ENCODE data around the gene SDC1.

SDC1 gene

GRCh38 chr2:20180676-20181648 is 44.0 kb downstream of the SDC1 start:
- no peak for DNase-seq
- H3K36me3 ChIP-seq (ENCODE audit: insufficient read depth, low read length): no peaks in the 10 kb centered on the region
- H3K27me3 ChIP-seq (ENCODE audit: insufficient read depth, low read length, poor library complexity): peaks cover 9% of the 10 kb centered on the region
- no peak overlapping the region for H3K4me3 ChIP-seq (ENCODE audit: low read depth in 1 of 2, low read length in 2 of 2)
- no peak overlapping the region for H2AFZ ChIP-seq (ENCODE audit: low read depth, low read length)
- no peaks in the 10 kb centered on the region for H3K79me2 ChIP-seq (ENCODE audit: insufficient read depth, low read length)
- H3K27ac ChIP-seq (ENCODE audit: low read length): no peak overlapping the region
- no peak for ATAC-seq (ENCODE audit: insufficient read depth, low read depth)
- H3K9me3 ChIP-seq (ENCODE audit: insufficient read depth, low read length, severe bottlenecking): no peaks in the 10 kb centered on the region
- H3K9ac ChIP-seq (ENCODE audit: low read depth, low read length): no peak overlapping the region
- TF ChIP-seq CTCF (IDR thresholded peaks at IDR 0.05; ENCODE audit: borderline replicate concordance, extremely low read depth, low read length, poor library complexity, severe bottlenecking) (no peak), EZH2 (IDR thresholded peaks at IDR 0.05; ENCODE audit: borderline replicate concordance, low read depth, low read length, severe bottlenecking) (no peak)
- no peaks in the 10 kb centered on the region for H3K4me1 ChIP-seq (ENCODE audit: insufficient read depth, low read length)
- H4K20me1 ChIP-seq (ENCODE audit: insufficient read depth, low read length): no peaks in the 10 kb centered on the region
- no peak overlapping the region for H3K4me2 ChIP-seq (ENCODE audit: insufficient read depth, low read length)

- no peak overlapping the region for H3K9ac ChIP-seq (ENCODE audit: low read depth, low read length)
- no peaks in the 10 kb centered on the region for H3K9me3 ChIP-seq (ENCODE audit: insufficient read depth, low read length, severe bottlenecking)
- ATAC-seq (ENCODE audit: insufficient read depth, low read depth): no peak
- DNase-seq: no peak
- H3K27me3 ChIP-seq (ENCODE audit: insufficient read depth, low read length, poor library complexity): peaks cover 9% of the 10 kb centered on the region
- H2AFZ ChIP-seq (ENCODE audit: low read depth, low read length): no peak overlapping the region
- no peak overlapping the region for H3K4me2 ChIP-seq (ENCODE audit: insufficient read depth, low read length)
- H3K4me1 ChIP-seq (ENCODE audit: insufficient read depth, low read length): no peaks in the 10 kb centered on the region
- no peak overlapping the region for H3K27ac ChIP-seq (ENCODE audit: low read length)
- H4K20me1 ChIP-seq (ENCODE audit: insufficient read depth, low read length): no peaks in the 10 kb centered on the region
- H3K4me3 ChIP-seq (ENCODE audit: low read depth in 1 of 2, low read length in 2 of 2): no peak overlapping the region
- TF ChIP-seq EZH2 (IDR thresholded peaks at IDR 0.05; ENCODE audit: borderline replicate concordance, low read depth, low read length, severe bottlenecking) (no peak), CTCF (IDR thresholded peaks at IDR 0.05; ENCODE audit: borderline replicate concordance, extremely low read depth, low read length, poor library complexity, severe bottlenecking) (no peak)
- H3K79me2 ChIP-seq (ENCODE audit: insufficient read depth, low read length): no peaks in the 10 kb centered on the region
- no peaks in the 10 kb centered on the region for H3K36me3 ChIP-seq (ENCODE audit: insufficient read depth, low read length)
Measured at GRCh38 chr2:20179755-20180594, 45.0 kb downstream of the SDC1 start.

- H2AFZ ChIP-seq (ENCODE audit: low read depth, low read length): no peak overlapping the region
- no peak overlapping the region for H3K27ac ChIP-seq (ENCODE audit: low read length)
Measured at GRCh38 chr2:20179466-20179754, 45.5 kb downstream of the SDC1 start.

More at GRCh38 chr2:20179466-20179754, 45.5 kb downstream of the SDC1 start:
- no peaks in the 10 kb centered on the region for H4K20me1 ChIP-seq (ENCODE audit: insufficient read depth, low read length)
- no peak for TF ChIP-seq EZH2 (IDR thresholded peaks at IDR 0.05; ENCODE audit: borderline replicate concordance, low read depth, low read length, severe bottlenecking)
- TF ChIP-seq CTCF (IDR thresholded peaks at IDR 0.05; ENCODE audit: borderline replicate concordance, extremely low read depth, low read length, poor library complexity, severe bottlenecking): no peak
- ATAC-seq (ENCODE audit: insufficient read depth, low read depth) (no peak), DNase-seq (no peak)
- H3K9me3 ChIP-seq (ENCODE audit: insufficient read depth, low read length, severe bottlenecking): no peaks in the 10 kb centered on the region
- no peaks in the 10 kb centered on the region for H3K36me3 ChIP-seq (ENCODE audit: insufficient read depth, low read length)
- no peaks in the 10 kb centered on the region for H3K4me1 ChIP-seq (ENCODE audit: insufficient read depth, low read length)
- H3K4me3 ChIP-seq (ENCODE audit: low read depth in 1 of 2, low read length in 2 of 2): no peak overlapping the region
- no peak overlapping the region for H3K4me2 ChIP-seq (ENCODE audit: insufficient read depth, low read length)
- H3K27me3 ChIP-seq (ENCODE audit: insufficient read depth, low read length, poor library complexity): peaks cover 9% of the 10 kb centered on the region
- H3K79me2 ChIP-seq (ENCODE audit: insufficient read depth, low read length): no peaks in the 10 kb centered on the region
- no peak overlapping the region for H3K9ac ChIP-seq (ENCODE audit: low read depth, low read length)
